PC-3 (cell line): ENCODE results near the gene DYSF.

ENCODE experiments used
- EZH2phosphoT487 ChIP-seq: fragments of 300-600 bp; sonication (generic); IDR thresholded peaks from 2 replicates; pipeline ENCODE4 v1.6.1; 2018; ENCODE audit warnings: mild to moderate bottlenecking, antibody characterized with exemption, low read length, borderline replicate concordance
- TF ChIP-seq, protein P1 (sequence below): fragments of 300-600 bp; sonication (generic); conservative IDR thresholded peaks from 2 replicates; pipeline ENCODE4 v1.5.1; 2017; ENCODE audit warnings: antibody characterized with exemption, low read depth, mild to moderate bottlenecking, low read length

DNA sequence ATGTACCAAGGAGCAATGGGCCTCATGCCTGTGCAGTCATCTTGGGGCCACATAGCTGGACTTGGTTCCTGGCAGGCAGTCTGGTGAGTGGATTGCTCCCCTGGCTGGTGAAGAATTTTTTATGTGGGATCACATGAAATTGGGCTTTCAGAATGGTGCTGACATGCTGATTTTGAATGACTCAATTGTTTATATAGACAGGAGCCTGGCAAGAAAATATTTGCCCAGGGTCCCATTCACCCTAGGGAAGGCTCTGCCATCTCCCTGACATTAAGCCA is 266.9 kb downstream of the DYSF start:
- no peak for TF ChIP-seq EZH2phosphoT487
- TF ChIP-seq, protein P1, sequence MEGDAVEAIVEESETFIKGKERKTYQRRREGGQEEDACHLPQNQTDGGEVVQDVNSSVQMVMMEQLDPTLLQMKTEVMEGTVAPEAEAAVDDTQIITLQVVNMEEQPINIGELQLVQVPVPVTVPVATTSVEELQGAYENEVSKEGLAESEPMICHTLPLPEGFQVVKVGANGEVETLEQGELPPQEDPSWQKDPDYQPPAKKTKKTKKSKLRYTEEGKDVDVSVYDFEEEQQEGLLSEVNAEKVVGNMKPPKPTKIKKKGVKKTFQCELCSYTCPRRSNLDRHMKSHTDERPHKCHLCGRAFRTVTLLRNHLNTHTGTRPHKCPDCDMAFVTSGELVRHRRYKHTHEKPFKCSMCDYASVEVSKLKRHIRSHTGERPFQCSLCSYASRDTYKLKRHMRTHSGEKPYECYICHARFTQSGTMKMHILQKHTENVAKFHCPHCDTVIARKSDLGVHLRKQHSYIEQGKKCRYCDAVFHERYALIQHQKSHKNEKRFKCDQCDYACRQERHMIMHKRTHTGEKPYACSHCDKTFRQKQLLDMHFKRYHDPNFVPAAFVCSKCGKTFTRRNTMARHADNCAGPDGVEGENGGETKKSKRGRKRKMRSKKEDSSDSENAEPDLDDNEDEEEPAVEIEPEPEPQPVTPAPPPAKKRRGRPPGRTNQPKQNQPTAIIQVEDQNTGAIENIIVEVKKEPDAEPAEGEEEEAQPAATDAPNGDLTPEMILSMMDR: no peak
